GM19372 (cell line): ENCODE results near the gene POU5F2.

ENCODE experiments used
- ATAC-seq: cut with Tn5 transposase; IDR thresholded peaks from one replicate; pipeline ENCODE4 v1.9.1; 2021; ENCODE audit warnings: mild to moderate bottlenecking, low read depth, moderate library complexity; ENCODE audit not compliant: unreplicated experiment

POU5F2 gene

GRCh38 chr5:93717162-93717561 lies 24.2 kb downstream of the POU5F2 start:
- ATAC-seq, result no peak

DNA sequence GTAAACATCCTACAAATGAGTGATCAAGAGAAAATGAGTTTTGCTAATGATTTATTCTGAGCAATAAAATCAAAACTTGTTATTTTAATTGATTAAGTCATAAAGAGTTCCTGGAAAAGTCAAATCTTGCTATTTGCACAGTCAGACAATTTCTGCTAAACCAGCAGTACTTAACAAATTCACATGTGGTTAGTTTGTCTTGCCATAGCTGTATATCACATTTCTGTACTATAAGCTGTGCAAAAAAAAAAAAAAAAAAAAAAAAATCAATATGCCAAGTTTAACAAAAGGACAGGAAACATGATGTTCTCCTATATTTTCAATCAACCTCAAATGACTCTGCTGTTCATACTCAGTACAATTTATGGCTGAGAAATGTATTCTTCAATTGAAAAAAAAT lies 24.9 kb downstream of the POU5F2 start:
- no peak for ATAC-seq

GRCh38 chr5:93715761-93716160 lies 25.6 kb downstream of the POU5F2 start:
- no peak for ATAC-seq

- ATAC-seq, result no peak
Measured at GRCh38 chr5:93715327-93715726, 26.1 kb downstream of the POU5F2 start.

DNA sequence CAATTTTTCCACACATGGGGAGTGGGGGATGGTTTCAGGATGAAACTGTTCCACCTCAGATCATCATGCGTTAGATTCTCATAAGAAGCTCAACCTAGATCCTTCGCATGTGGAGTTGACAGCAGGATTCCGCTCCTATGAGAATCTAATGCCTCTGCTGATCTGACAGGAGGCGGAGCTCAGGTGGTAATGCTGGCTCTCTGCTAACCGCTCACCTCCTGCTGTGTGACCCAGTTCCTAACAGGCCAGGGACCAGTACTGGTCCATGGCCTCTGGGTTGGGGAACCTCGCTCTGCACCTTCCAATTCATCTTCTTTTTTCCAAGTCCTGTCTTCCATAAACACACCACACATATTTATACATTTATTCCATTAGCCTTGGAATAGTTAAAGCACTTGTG lies 33.0 kb downstream of the POU5F2 start:
- ATAC-seq, result no peak

DNA sequence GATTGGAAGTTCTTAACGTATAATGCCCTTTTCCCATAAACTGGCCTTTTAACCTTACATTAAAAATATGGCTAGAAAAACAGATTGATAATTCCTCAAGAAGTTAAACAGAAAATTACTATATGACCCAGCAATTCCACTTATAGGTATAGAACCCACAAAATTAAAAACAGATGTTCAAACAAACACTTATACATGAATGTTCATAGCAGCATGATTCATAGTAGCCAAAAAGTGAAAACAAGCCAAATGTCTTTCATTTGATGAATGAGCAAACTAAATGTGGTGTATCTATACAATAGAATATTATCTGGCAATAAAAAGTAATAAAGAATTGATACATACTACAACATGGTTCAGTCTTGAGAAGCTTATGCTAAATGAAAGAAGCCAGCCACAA lies 35.5 kb downstream of the POU5F2 start:
- no peak for ATAC-seq

- no peak for ATAC-seq
Measured at GRCh38 chr5:93704996-93705395, 36.4 kb downstream of the POU5F2 start.

- ATAC-seq, result no peak
Measured at GRCh38 chr5:93691997-93692396, 49.4 kb downstream of the POU5F2 start.
